SK-N-SH treated with all-trans-retinoic acid at 6 μM for 48 hours (cell line): ENCODE data around the gene RHEX.

Source experiments
- ATAC-seq: fragments of 200-7000 bp; cut with Tn5 transposase; 3 replicates; pipeline ENCODE4 v1.9.1; 2020; ENCODE audit warnings: mild to moderate bottlenecking, moderate library complexity
- ISL1 ChIP-seq: fragments of 250-450 bp; sonication (Bioruptor Pico); IDR thresholded peaks from 2 replicates; pipeline ENCODE4 v2.1.2; 2022; ENCODE audit warnings: mild to moderate bottlenecking, moderate library complexity
- OSR1 ChIP-seq: fragments of 250-450 bp; sonication (Bioruptor Pico); IDR thresholded peaks from 2 replicates; pipeline ENCODE4 v1.8.0; 2022; ENCODE audit warnings: moderate library complexity, mild to moderate bottlenecking, inconsistent platforms
- PPARA ChIP-seq: fragments of 250-450 bp; sonication (Bioruptor Pico); IDR thresholded peaks from 2 replicates; pipeline ENCODE4 v1.5.0; 2020; ENCODE audit warnings: mild to moderate bottlenecking, borderline replicate concordance
- RARB ChIP-seq: fragments of 250-450 bp; sonication (Bioruptor Pico); IDR thresholded peaks from 2 replicates; pipeline ENCODE4 v1.8.0; 2021; ENCODE audit warnings: mild to moderate bottlenecking, moderate library complexity
- SNAI2 ChIP-seq: fragments of 250-450 bp; sonication (Bioruptor Pico); IDR thresholded peaks from 2 replicates; pipeline ENCODE4 v1.5.0; 2020; ENCODE audit warnings: mild to moderate bottlenecking, moderate library complexity
- TCF4 ChIP-seq: fragments of 250-450 bp; sonication (Bioruptor Pico); IDR thresholded peaks from 2 replicates; pipeline ENCODE4 v1.8.0; 2021; ENCODE audit warnings: mild to moderate bottlenecking, moderate library complexity, borderline replicate concordance
- TOX ChIP-seq: fragments of 250-450 bp; sonication (Bioruptor Pico); IDR thresholded peaks from 2 replicates; pipeline ENCODE4 v1.8.0; 2021; ENCODE audit warnings: mild to moderate bottlenecking, moderate library complexity, borderline replicate concordance
- ZC3H10 ChIP-seq: fragments of 250-450 bp; sonication (Bioruptor Pico); IDR thresholded peaks from 2 replicates; pipeline ENCODE4 v1.5.1; 2021; ENCODE audit warnings: mild to moderate bottlenecking, moderate library complexity
- ZFP3 ChIP-seq: fragments of 250-450 bp; sonication (Bioruptor Pico); IDR thresholded peaks from 2 replicates; pipeline ENCODE4 v1.5.0; 2020; ENCODE audit warnings: mild to moderate bottlenecking, moderate library complexity
- ZNF565 ChIP-seq: fragments of 450-650 bp; formaldehyde crosslinking; conservative IDR thresholded peaks from 2 replicates; pipeline ENCODE4 v1.5.0; 2020; ENCODE audit warnings: low read depth, mild to moderate bottlenecking, moderate library complexity
- ZNF70 ChIP-seq: fragments of 450-650 bp; formaldehyde crosslinking; IDR thresholded peaks from 2 replicates; pipeline ENCODE4 v1.5.0; 2020; ENCODE audit warnings: mild to moderate bottlenecking, moderate library complexity
- ZNF8 ChIP-seq: fragments of 450-650 bp; formaldehyde crosslinking; IDR thresholded peaks from 2 replicates; pipeline ENCODE4 v1.5.0; 2020; ENCODE audit warnings: mild to moderate bottlenecking, moderate library complexity
- TF ChIP-seq, protein P1 (sequence below): fragments of 250-450 bp; sonication (Bioruptor Pico); IDR thresholded peaks from 2 replicates; pipeline ENCODE4 v1.5.0; 2020; ENCODE audit warnings: mild to moderate bottlenecking, moderate library complexity
- TF ChIP-seq, protein P2 (sequence below): fragments of 250-450 bp; sonication (Bioruptor Pico); IDR thresholded peaks from 2 replicates; pipeline ENCODE4 v1.8.0; 2020; ENCODE audit warnings: mild to moderate bottlenecking, moderate library complexity, borderline replicate concordance
- TF ChIP-seq, protein P3 (sequence below): fragments of 250-450 bp; sonication (Bioruptor Pico); IDR thresholded peaks from 2 replicates; pipeline ENCODE4 v1.5.1; 2020; ENCODE audit warnings: low read depth, mild to moderate bottlenecking, moderate library complexity
- TF ChIP-seq, protein P4 (sequence below): fragments of 250-450 bp; sonication (Bioruptor Pico); IDR thresholded peaks from 2 replicates; pipeline ENCODE4 v1.8.0; 2021; ENCODE audit warnings: low read depth, mild to moderate bottlenecking, moderate library complexity, borderline replicate concordance
- TF ChIP-seq, protein P5 (sequence below): fragments of 250-450 bp; sonication (Bioruptor Pico); IDR thresholded peaks from 2 replicates; pipeline ENCODE4 v1.5.1; 2021; ENCODE audit warnings: mild to moderate bottlenecking, moderate library complexity

Gene RHEX

DNA sequence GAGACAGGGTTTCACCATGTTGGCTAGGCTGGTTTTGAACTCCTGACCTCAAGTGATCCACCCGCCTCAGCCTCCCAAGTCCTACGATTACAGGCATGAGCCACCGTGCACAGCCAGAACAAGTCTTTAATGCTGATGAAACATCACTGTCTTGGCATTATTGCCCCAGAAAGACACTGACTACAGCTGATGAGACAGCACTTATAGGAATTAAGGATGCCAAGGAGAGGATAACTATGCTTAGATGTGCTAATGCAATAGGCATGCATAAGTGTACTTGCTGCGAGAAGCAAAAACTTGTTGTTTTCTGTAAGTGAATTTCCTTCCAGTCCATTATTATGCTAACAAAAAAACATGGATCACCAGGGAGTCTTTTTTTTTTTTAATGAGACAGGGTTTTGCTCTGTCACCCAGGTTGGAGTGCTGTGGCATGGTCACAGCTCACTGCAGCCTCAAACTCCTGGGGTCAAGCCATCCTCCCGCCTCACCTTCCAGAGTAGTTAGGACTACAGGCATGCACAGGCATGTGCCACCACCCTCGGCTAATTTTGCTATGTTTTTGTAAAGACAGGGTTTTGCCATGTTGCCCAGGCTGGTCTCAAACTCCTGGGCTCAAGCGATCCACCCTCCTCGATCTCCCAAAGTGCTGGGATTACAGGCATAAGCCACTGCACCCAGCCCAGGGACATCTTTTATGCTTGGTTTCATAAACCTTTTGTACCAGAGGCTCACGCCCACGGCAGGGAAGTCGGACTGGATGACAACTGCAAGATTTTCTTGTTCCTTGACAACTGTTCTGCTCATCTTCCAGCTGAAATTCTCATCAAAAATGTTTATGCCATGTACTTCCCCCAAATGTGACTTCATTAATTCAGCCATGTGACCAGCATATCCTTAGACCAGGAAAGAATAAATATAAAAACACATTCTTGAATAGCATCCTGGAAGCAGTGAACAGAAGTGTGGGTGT is 23.1 kb downstream of the RHEX start:
- no peak for TF ChIP-seq ZC3H10 (CRISPR knock-in tag)
- TF ChIP-seq ZNF70 (CRISPR knock-in tag) = no peak
- TF ChIP-seq ZNF8 (CRISPR knock-in tag) = no peak
- TF ChIP-seq, protein P1, sequence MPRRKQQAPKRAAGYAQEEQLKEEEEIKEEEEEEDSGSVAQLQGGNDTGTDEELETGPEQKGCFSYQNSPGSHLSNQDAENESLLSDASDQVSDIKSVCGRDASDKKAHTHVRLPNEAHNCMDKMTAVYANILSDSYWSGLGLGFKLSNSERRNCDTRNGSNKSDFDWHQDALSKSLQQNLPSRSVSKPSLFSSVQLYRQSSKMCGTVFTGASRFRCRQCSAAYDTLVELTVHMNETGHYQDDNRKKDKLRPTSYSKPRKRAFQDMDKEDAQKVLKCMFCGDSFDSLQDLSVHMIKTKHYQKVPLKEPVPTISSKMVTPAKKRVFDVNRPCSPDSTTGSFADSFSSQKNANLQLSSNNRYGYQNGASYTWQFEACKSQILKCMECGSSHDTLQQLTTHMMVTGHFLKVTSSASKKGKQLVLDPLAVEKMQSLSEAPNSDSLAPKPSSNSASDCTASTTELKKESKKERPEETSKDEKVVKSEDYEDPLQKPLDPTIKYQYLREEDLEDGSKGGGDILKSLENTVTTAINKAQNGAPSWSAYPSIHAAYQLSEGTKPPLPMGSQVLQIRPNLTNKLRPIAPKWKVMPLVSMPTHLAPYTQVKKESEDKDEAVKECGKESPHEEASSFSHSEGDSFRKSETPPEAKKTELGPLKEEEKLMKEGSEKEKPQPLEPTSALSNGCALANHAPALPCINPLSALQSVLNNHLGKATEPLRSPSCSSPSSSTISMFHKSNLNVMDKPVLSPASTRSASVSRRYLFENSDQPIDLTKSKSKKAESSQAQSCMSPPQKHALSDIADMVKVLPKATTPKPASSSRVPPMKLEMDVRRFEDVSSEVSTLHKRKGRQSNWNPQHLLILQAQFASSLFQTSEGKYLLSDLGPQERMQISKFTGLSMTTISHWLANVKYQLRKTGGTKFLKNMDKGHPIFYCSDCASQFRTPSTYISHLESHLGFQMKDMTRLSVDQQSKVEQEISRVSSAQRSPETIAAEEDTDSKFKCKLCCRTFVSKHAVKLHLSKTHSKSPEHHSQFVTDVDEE (CRISPR knock-in tag) = no peak
- TF ChIP-seq, protein P2, sequence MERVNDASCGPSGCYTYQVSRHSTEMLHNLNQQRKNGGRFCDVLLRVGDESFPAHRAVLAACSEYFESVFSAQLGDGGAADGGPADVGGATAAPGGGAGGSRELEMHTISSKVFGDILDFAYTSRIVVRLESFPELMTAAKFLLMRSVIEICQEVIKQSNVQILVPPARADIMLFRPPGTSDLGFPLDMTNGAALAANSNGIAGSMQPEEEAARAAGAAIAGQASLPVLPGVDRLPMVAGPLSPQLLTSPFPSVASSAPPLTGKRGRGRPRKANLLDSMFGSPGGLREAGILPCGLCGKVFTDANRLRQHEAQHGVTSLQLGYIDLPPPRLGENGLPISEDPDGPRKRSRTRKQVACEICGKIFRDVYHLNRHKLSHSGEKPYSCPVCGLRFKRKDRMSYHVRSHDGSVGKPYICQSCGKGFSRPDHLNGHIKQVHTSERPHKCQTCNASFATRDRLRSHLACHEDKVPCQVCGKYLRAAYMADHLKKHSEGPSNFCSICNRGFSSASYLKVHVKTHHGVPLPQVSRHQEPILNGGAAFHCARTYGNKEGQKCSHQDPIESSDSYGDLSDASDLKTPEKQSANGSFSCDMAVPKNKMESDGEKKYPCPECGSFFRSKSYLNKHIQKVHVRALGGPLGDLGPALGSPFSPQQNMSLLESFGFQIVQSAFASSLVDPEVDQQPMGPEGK (CRISPR knock-in tag) = no peak
- TF ChIP-seq RARB (CRISPR knock-in tag) = no peak
- TF ChIP-seq, protein P3, sequence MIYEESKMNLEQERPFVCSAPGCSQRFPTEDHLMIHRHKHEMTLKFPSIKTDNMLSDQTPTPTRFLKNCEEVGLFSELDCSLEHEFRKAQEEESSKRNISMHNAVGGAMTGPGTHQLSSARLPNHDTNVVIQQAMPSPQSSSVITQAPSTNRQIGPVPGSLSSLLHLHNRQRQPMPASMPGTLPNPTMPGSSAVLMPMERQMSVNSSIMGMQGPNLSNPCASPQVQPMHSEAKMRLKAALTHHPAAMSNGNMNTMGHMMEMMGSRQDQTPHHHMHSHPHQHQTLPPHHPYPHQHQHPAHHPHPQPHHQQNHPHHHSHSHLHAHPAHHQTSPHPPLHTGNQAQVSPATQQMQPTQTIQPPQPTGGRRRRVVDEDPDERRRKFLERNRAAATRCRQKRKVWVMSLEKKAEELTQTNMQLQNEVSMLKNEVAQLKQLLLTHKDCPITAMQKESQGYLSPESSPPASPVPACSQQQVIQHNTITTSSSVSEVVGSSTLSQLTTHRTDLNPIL (CRISPR knock-in tag) = no peak
- no peak for TF ChIP-seq OSR1 (CRISPR knock-in tag)
- ATAC-seq = no peak

DNA sequence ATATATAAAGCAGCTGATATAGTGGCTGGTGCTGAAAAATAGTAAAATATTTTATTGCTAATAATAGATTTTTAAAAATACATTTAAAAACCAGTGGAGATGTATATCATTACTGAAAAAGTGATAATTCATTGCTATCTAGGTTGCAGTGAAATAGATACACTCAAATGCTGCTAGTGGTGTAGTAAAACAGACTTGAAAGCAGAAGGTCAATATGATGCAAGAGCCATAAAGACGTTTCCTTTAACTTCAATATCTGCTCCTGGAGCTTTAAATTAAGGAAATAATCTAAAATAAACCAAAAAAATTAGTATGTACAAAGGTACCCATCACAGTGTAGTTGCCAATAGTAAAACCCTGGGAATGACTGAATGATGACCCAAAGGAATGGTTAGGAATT is 26.2 kb downstream of the RHEX start:
- no peak for ATAC-seq
- TF ChIP-seq ZNF70 (CRISPR knock-in tag) = no peak
- no peak for TF ChIP-seq ZNF8 (CRISPR knock-in tag)
- TF ChIP-seq PPARA = no peak
- TF ChIP-seq ZC3H10 (CRISPR knock-in tag) = no peak
- no peak for TF ChIP-seq ZNF565 (CRISPR knock-in tag)
- no peak for TF ChIP-seq ISL1
- TF ChIP-seq SNAI2 (CRISPR knock-in tag) = no peak
- TF ChIP-seq, protein P4, sequence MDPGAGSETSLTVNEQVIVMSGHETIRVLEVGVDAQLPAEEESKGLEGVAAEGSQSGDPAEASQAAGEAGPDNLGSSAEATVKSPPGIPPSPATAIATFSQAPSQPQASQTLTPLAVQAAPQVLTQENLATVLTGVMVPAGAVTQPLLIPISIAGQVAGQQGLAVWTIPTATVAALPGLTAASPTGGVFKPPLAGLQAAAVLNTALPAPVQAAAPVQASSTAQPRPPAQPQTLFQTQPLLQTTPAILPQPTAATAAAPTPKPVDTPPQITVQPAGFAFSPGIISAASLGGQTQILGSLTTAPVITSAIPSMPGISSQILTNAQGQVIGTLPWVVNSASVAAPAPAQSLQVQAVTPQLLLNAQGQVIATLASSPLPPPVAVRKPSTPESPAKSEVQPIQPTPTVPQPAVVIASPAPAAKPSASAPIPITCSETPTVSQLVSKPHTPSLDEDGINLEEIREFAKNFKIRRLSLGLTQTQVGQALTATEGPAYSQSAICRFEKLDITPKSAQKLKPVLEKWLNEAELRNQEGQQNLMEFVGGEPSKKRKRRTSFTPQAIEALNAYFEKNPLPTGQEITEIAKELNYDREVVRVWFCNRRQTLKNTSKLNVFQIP (CRISPR knock-in tag) = no peak
- no peak for TF ChIP-seq ZFP3
- no peak for TF ChIP-seq TCF4

DNA sequence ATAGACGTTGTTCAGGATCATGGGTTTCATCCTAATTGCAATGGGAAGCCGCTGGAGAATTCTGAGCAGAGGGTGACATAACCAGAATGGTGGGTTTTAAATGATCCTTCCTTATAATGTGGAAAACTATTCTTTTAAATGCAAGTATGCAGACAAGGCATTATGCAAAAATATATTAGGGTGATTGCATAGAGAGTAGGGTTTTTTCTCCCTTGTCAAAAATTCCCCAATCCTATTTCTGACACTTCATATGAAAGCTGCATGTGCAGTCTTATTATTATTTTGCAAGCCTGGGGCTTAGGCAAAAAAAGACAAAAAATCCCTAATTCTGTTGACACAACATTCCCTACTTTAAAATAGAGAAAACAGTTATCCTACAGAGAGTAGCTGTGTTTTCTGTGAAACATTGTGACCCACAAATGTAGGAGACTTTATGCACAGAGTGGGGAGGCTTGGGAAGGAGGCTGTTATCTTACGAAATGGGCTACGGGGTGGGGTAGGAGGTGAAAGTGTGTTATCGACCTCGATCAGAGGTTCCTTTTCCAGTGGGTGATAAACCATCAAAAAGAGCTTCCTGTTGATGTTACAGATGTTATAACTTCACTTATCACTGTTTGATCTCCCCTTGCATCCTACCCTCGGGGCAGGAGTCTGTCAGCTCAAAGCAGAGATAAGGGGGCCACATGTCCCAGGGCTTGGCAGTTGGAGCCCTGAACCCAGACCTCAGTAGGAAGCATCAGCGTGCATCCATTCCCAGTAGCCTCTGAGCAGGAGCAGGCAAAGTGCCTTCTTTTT is 27.2 kb downstream of the RHEX start:
- TF ChIP-seq ZNF8 (CRISPR knock-in tag) (no peak), TOX (CRISPR knock-in tag) (no peak), ZC3H10 (CRISPR knock-in tag) (no peak), ZNF565 (CRISPR knock-in tag) (no peak), TCF4 (no peak; the same call in 1 of the 2 replicates), PPARA (no peak)
- TF ChIP-seq, protein P5, sequence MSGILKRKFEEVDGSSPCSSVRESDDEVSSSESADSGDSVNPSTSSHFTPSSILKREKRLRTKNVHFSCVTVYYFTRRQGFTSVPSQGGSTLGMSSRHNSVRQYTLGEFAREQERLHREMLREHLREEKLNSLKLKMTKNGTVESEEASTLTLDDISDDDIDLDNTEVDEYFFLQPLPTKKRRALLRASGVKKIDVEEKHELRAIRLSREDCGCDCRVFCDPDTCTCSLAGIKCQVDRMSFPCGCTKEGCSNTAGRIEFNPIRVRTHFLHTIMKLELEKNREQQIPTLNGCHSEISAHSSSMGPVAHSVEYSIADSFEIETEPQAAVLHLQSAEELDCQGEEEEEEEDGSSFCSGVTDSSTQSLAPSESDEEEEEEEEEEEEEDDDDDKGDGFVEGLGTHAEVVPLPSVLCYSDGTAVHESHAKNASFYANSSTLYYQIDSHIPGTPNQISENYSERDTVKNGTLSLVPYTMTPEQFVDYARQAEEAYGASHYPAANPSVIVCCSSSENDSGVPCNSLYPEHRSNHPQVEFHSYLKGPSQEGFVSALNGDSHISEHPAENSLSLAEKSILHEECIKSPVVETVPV (CRISPR knock-in tag) = no peak
- no peak for ATAC-seq
